ENCODE results near the gene ING3.

Gene ING3

DNA sequence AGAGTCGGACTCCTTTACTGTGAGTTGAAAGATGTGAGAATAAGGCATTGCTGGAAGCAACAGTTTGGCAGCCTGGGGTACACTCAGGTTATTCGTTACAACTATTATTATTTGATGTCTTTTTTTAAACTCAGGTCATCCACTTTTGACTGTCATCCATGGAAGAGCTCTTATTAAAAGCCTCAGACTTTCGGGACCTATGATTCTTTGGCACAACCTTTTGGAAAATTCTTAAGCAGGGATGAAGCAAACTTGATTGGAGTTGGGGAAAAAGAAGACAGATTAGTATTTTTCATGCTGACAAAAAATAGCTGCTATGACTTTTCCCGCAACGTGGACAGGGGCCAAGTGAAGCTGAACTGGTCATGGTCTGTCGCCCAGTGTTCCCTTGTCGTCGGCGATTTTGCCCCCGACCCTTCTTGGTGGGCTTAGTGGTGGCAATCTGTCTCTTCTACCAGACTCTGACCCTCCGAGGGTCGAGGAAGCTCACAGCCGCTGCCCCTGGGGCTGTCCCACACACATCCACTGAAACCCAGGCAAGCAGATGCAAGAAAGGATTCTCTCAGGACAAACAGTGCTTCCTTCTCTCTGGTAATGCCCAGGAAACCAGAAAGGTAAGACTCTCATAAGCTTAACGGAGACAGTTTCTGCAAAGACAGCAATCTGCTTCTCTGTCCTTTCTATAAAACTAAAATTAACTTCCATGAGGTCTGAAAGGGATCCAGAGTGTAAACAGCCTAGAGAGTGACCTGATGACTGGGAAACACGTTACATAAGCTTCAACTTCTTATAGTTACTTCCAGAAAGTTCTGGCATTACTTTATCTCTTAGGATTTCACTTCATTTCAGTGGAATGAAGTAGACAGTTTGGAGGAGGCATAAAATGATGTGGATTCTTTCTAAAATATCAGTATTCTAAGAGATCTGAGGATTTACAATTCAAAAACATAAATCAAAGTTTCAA lies 39.0 kb downstream of the ING3 start:
- DNase-seq (ENCODE audit: low read depth in 2 of 2), result no peak

DNA sequence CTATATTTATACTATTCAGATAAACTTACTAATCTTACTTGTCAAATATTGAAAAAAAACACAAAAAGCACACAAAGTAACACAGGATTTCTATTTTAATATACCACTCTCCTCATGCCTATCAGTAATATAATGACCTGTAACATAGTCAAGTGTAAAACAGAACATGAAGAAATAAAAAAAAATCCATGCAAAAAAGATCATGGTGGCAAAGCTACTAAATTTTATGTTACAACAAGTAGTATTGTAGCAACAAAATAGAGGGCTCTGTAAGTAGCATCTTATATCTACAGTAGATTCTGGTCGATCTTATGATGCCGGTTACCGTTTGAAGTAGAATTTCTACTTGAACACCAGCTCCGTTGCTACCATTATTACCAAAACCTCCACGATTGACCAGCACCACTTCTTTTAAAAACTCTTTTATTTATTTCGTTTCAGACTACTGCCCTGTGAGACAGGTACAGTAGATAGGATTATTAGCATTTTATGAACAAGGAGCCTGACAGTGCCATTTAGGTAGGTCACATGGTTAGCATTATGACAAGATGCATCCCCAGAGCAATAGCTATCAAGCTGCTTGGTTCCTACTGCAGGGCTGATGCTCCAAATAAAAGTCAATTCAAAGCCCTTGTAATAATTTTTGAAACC lies 40.0 kb downstream of the ING3 start:
- DNase-seq (ENCODE audit: low read depth in 2 of 2), result no peak

DNA sequence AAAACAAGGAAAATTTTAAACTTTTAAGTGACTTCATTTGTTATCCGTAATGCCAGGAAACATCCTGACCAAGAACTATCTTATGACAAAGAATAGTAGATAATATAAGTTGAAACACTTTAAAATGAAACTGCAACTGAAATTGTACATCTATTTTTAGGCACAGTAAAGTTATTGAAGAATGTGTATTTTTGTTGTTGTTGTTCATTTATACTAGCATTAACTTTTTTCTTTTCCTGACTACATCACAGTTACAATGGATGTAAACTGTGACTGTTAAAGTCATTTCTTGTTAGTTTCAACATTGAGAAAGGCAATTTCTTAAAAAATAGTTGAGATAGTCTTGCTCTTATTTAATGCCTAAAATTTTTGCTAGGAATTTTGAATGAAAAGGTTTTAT lies 40.6 kb downstream of the ING3 start:
- no peak for DNase-seq (ENCODE audit: low read depth in 2 of 2)

- no peak for DNase-seq (ENCODE audit: low read depth in 2 of 2)
These were observed 41.0 kb downstream of the ING3 start for GRCh38 chr7:120991581-120991980.

GRCh38 chr7:120992272-120992964 lies 41.8 kb downstream of the ING3 start:
- DNase-seq (ENCODE audit: low read depth in 2 of 2), result no peak

GRCh38 chr7:120992965-120993494 lies 42.5 kb downstream of the ING3 start:
- no peak for DNase-seq (ENCODE audit: low read depth in 2 of 2)

DNA sequence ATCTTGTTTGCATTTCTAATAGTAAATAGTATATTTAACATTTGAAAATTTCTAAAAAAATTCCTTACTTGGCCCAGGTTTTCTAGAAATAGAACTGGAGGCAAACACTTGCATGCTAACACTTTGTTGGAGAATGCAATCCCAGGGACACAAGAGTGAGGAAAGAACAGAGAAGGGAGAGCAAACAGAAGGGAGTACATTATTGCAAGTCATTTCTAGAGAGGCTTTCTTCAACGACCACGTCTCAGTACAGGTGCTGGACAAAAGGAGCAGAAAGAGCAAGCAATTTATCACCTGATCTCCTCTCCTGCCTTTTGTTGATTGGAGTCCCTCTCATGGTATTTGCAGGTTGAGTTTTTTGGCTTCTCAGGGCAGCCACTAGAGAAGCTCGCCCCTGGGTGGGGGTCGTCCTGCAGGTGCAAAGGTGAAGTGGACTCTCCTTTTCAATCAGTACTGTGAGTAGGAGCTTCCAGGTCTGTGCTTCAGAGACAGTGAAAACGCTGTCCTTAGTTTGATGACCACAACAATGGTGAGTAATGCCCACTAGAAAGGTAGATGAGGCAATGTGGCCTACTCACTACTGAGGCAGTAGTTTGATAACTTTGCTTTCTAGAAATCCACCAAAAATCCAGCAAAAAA lies 43.1 kb downstream of the ING3 start:
- DNase-seq (ENCODE audit: low read depth in 2 of 2), result no peak

- no peak for DNase-seq (ENCODE audit: low read depth in 2 of 2)
These were observed 44.2 kb downstream of the ING3 start for GRCh38 chr7:120994512-120995410.

GRCh38 chr7:120995654-120996053 lies 45.1 kb downstream of the ING3 start:
- no peak for DNase-seq (ENCODE audit: low read depth in 2 of 2)

- no peak for DNase-seq (ENCODE audit: low read depth in 2 of 2)
These were observed 45.9 kb downstream of the ING3 start for GRCh38 chr7:120996333-120996987.

GRCh38 chr7:120996988-120997345 lies 46.4 kb downstream of the ING3 start:
- DNase-seq (ENCODE audit: low read depth in 2 of 2), result no peak

GRCh38 chr7:120997882-120998474 lies 47.4 kb downstream of the ING3 start:
- no peak for DNase-seq (ENCODE audit: low read depth in 2 of 2)

DNA sequence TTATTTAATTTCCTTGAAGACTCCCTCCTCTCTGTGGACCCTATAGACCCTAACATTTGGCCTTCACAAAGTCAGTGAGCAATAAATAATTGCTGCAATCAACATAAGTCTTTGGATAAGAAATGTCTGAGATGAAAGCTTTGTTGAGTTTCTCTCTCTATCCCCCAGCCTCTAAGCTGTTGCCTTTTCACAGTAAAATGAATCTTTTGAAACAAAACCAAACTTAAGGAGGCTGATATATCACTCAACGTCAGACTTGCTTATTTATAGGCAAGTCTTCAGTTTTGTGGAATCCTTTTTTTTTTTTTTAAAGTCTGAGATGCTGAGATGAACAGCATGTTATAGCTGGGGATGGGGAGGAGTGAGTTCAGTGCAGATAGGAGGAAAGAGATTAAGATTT lies 47.9 kb downstream of the ING3 start:
- DNase-seq (ENCODE audit: low read depth in 2 of 2), result no peak

DNA sequence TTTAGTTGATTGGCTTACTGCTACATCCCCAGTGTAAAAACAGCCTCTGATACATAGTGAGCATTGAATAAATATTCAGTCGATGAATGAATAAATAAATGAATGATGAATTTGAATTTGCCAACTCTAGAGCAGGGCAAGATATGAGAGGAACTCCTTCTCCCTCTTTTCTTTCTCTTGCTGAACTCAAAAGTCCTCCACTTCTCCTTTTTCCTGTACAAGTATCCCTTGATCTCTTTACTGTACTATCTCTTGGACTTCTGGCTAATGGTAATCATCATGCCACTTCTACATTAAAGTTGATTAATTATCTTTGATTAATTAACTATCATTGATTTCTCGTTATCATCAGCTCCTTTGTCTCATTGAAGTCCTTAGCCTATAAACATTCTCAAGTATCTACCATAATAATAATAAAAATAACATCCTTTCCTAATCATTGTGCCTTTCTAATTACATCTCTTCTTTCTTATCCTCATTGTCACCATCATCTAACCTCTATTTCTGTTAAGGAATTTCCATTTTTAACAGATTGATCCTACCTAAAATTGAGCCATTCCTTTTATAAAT lies 48.5 kb downstream of the ING3 start:
- DNase-seq (ENCODE audit: low read depth in 2 of 2), result no peak

DNA sequence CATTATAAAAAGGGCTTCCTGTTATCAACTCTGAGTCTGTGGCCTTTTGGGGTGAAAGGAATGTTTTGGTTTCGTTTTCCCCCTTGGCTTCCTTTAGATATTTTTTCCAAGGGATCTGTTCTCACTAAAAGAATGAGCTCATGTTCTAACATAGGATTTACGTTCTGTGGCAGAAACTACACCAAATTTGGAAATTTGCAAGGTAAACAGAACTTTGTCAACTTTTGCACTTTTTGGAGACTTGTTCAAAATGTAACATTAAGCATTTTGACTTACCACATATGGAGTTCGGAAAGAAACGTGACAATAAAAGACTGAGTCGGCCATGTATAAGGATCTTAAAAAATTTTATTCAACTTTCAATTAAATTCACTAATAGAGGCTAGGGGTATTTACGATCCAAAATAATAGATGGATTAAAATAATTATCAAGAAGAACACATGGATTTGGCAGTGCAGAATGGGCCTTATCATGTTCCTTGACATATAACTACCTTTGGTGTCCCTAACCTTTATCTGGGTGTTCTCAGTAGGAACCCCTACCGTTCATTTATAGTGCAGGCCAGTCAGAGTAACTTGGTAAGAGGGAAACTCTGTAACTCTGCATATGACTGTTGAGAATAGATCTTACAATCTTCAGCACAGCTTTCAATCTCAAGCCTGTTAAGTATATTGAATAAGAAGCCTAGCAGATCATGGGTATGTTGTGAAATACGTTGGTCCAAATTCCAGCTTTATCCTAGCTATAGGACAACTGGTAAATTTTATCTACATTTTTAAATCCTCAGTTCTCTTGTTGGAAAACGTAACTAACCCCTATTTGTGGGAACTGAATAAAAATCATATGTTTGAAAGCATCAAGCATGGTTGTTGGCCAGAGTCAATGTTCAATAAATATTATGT lies 49.8 kb downstream of the ING3 start:
- no peak for DNase-seq (ENCODE audit: low read depth in 2 of 2)

DNA sequence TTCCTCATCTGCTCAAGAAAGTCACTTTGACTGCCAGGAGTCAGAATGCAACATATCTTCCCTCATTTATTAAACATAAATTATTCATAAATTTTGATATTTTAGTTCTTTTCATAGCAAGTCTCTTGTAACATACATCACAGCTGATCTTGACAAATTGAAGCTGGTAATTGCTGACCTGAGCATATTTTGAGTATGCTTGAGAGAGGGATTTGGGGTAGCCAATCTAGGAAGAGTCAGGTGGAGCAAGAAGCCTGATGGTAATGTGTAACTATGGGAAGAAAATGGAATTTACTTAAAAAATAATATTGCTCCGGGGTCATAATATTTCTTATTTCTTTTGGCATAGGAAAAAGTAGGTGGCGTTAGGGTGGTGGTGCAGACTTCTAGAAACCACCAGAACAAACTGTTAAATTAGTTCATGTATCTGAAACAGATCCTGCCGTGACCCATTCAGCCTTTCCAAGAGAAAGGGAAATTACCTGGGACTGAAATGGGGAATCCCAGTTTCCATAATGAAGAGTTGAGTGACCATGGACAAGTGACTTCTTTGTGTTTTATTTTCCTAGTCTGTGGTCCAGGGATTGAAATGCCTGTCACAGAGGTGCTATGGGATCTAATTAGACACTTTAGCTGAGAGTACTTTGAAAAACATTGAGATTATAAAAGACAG lies 50.8 kb downstream of the ING3 start:
- DNase-seq (ENCODE audit: low read depth in 2 of 2), result no peak

- DNase-seq (ENCODE audit: low read depth in 2 of 2), result no peak
These were observed 51.6 kb downstream of the ING3 start for GRCh38 chr7:121002048-121002756.

Data from stimulated activated CD8-positive, alpha-beta memory T cell treated with anti-CD3 and anti-CD28 coated beads, Interleukin-15, amount 100 ng/mL, for 4 hours (primary cell).